B cell (primary cell): ENCODE results near the gene ETFA. TPM values are rescaled to one million over a fixed set of nuclear protein-coding genes. Genes with fewer than 3 reads are reported as not detected.
"Not testable (repeated sequence)": the region's sequence is repeated elsewhere in the genome, so short reads cannot be mapped to it uniquely, and the experiment has no call there.

Source experiments
- ATAC-seq: fragments of 200-7000 bp; cut with Tn5 transposase; one replicate; pipeline ENCODE4 v1.10.0; 2021; ENCODE audit warnings: low read depth, mild to moderate bottlenecking, moderate number of reproducible peaks, moderate library complexity
- CTCF ChIA-PET: fragments of 350-600 bp; sonication (Branson Sonifier 250); formaldehyde crosslinking; loops from one replicate; lab custom pipeline; 2021; ENCODE audit warnings: antibody characterized with exemption, inconsistent platforms; lab: Charles Lee
- POLR2A ChIA-PET: fragments of 350-600 bp; sonication (Branson Sonifier 250); formaldehyde crosslinking; loops from one replicate; lab custom pipeline; 2021; ENCODE audit warnings: antibody characterized with exemption; lab: Charles Lee
- DNase-seq: peaks from one replicate; pipeline ENCODE4 v3.0.0; 2013
- H2AFZ ChIP-seq: 2 replicates; pipeline ENCODE4 v1.6.1; 2012; ENCODE audit warnings: mild to moderate bottlenecking, low read depth, low read length; ENCODE audit not compliant: insufficient read depth, poor library complexity, severe bottlenecking
- H3K27ac ChIP-seq, 2 donors: 1 replicate in 1 of 2; 2 replicates in 1 of 2; pipeline ENCODE4 v1.5.1; 2012 to 2013; ENCODE audit warnings: low read length in 2 of 2, mild to moderate bottlenecking in 2 of 2, moderate library complexity in 1 of 2
- H3K27me3 ChIP-seq, 4 experiments: fragments of 200-600 bp in 1 of 4; sonication (generic) in 1 of 4; replicated peaks in 1 of 4; 1 replicate in 2 of 4; 2 replicates in 2 of 4; pipeline versions ENCODE4 v1.6.1 to v1.7.0; 2013 to 2016; ENCODE audit warnings: low read length in 3 of 4, mild to moderate bottlenecking in 2 of 4, mixed read lengths in 1 of 4, moderate library complexity in 1 of 4; ENCODE audit not compliant: insufficient read depth in 4 of 4, control insufficient read depth in 3 of 4; ENCODE audit errors: control extremely low read depth in 1 of 4
- H3K36me3 ChIP-seq, 2 experiments: replicated peaks in 1 of 2; 1 replicate in 1 of 2; 2 replicates in 1 of 2; pipeline versions ENCODE4 v1.6.1 to v1.7.1; 2013; ENCODE audit warnings: low read length in 1 of 2; ENCODE audit not compliant: insufficient read depth in 2 of 2, control insufficient read depth in 1 of 2; ENCODE audit errors: control extremely low read depth in 1 of 2, extremely low read depth in 1 of 2
- H3K4me1 ChIP-seq, 2 donors: fragments of 200-600 bp in 1 of 2; sonication (generic) in 1 of 2; 1 replicate in 1 of 2; 2 replicates in 1 of 2; pipeline versions ENCODE4 v1.5.1 to v1.6.1; 2013 to 2017; ENCODE audit warnings: low read length in 2 of 2; ENCODE audit not compliant: control insufficient read depth in 2 of 2, insufficient read depth in 2 of 2
- H3K4me2 ChIP-seq: replicated peaks from 2 replicates; pipeline ENCODE3; 2012; ENCODE audit warnings: mild to moderate bottlenecking, low read depth, low read length; ENCODE audit not compliant: poor library complexity, severe bottlenecking
- H3K4me3 ChIP-seq, 5 experiments: fragments of 200-600 bp in 1 of 5; sonication (generic) in 1 of 5; 1 replicate in 3 of 5; 2 replicates in 2 of 5; pipeline versions ENCODE4 v1.5.1 to v1.7.0; 2011 to 2016; ENCODE audit warnings: low read length in 4 of 5, mild to moderate bottlenecking in 4 of 5, low read depth in 2 of 5, control low read depth in 1 of 5, moderate library complexity in 1 of 5; ENCODE audit not compliant: insufficient read depth in 1 of 5; ENCODE audit errors: control extremely low read depth in 1 of 5, extremely low read depth in 1 of 5
- H3K79me2 ChIP-seq: fragments of 200-600 bp; sonication (generic); one replicate; pipeline ENCODE4 v1.6.0; 2016; ENCODE audit warnings: low read length; ENCODE audit not compliant: control insufficient read depth, insufficient read depth
- H3K9ac ChIP-seq: fragments of 200-600 bp; sonication (generic); 2 replicates; pipeline ENCODE4 v1.6.1; 2017; ENCODE audit warnings: mild to moderate bottlenecking, low read length, moderate library complexity
- H3K9me3 ChIP-seq, 3 donors: one replicate each; pipeline versions ENCODE4 v1.6.1 to v1.7.1; 2013; ENCODE audit warnings: low read length in 2 of 3; ENCODE audit not compliant: control insufficient read depth in 2 of 3, insufficient read depth in 1 of 3; ENCODE audit errors: control extremely low read depth in 1 of 3
- H4K20me1 ChIP-seq: 2 replicates; pipeline ENCODE4 v1.6.0; 2012; ENCODE audit warnings: mild to moderate bottlenecking, low read length; ENCODE audit not compliant: insufficient read depth, control insufficient read depth, poor library complexity, severe bottlenecking
- H3K27ac Mint-ChIP-seq: one replicate; pipeline ENCODE4 v1.8.0; 2021; ENCODE audit warnings: mixed read lengths
- H3K27me3 Mint-ChIP-seq: one replicate; pipeline ENCODE4 v1.8.0; 2021; ENCODE audit warnings: mixed read lengths
- H3K4me1 Mint-ChIP-seq: one replicate; pipeline ENCODE4 v1.8.0; 2021; ENCODE audit warnings: mixed read lengths
- H3K4me3 Mint-ChIP-seq: one replicate; pipeline ENCODE4 v1.8.0; 2021; ENCODE audit warnings: mixed read lengths
- H3K9me3 Mint-ChIP-seq: one replicate; pipeline ENCODE4 v1.8.0; 2022; ENCODE audit warnings: mixed read lengths; ENCODE audit not compliant: insufficient read depth
- CTCF ChIP-seq: fragments of 200-600 bp; IDR thresholded peaks from one replicate; pipeline ENCODE4 v1.8.0; 2022; ENCODE audit warnings: antibody characterized with exemption, mild to moderate bottlenecking
- EZH2 ChIP-seq: IDR thresholded peaks from 2 replicates; pipeline ENCODE4 v1.6.1; 2012; ENCODE audit warnings: borderline replicate concordance, low read depth, mild to moderate bottlenecking, moderate library complexity, low read length; ENCODE audit not compliant: insufficient read depth, poor library complexity, severe bottlenecking
- WGBS: methylation state at CpG from one replicate; pipeline ENCODE4 v1.1.5; 2013; ENCODE audit warnings: missing lambda C conversion rate; ENCODE audit not compliant: insufficient coverage; 5-methylcytosine and 5-hydroxymethylcytosine counted together
- intact Hi-C: fragments of 100-400 bp; cut with micrococcal nuclease; formaldehyde crosslinking; loops from one replicate; pipeline ENCODE4 v1.10.0; 2022
- polyA plus RNA-seq: library from polyadenylated mRNA; depleted of rRNA; stranded (reverse); fragments of >200 nt; gene quantifications from 2 replicates; pipeline ENCODE4 v1.2.3, GENCODE V29; 2012
- total RNA-seq, 2 donors: library from RNA; stranded (reverse); fragments of 120-200 nt in 1 of 2; gene quantifications; 1 replicate in 1 of 2; 2 replicates in 1 of 2; pipeline versions ENCODE4 v1.2.3 to v1.2.4, GENCODE V29; 2013 to 2022

ETFA gene
- total and polyA plus RNA-seq, 2 donors (not counting 1 experiment from before 2014, with no cell fraction given), result 34.9 to 68.8 TPM

- ChIA-PET CTCF (no interaction called here), POLR2A (no interaction called here)
Observed at GRCh38 chr15:76270876-76271275, 40.4 kb downstream of the ETFA start.

DNA sequence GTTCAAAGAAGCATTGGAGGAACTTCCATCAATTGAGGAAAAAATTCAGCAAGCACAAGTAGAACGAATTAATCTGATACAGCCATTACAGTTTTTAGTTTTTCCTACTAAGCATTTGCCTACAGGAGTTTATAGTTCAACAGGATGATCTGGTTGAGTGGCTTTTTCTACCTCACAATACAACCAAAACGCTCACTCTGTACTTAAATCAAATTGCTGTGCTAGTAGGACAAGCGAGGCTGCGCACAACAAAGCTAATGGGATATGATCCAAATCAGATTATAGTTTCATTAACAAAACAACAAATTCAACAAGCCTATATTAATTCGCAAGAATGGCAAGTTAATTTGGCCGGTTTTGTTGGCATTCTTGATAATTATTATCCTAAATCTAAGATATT, 44.2 kb downstream of the ETFA start:
- peaks cover 24% of the 10 kb centered on the region for H3K9me3 Mint-ChIP-seq
- ChIA-PET POLR2A (no interaction called here), CTCF (no interaction called here)
- peaks cover 9 to 54% (median 41%) of the 10 kb centered on the region in 3 donors for H3K9me3 ChIP-seq
- no peak for DNase-seq
- no CpG with 5 or more reads among the region's 6 CpGs for WGBS
- H3K27ac Mint-ChIP-seq, result no peak overlapping the region
- no peaks in the 10 kb centered on the region for H4K20me1 ChIP-seq
- no peak overlapping the region for H3K27ac ChIP-seq
- TF ChIP-seq CTCF (no peak), EZH2 (no peak)
- H3K4me1 ChIP-seq, result no peaks in the 10 kb centered on the region
- H3K4me3 Mint-ChIP-seq, result no peak overlapping the region
- no peaks in the 10 kb centered on the region for H3K27me3 Mint-ChIP-seq
- no peak overlapping the region for H3K4me3 ChIP-seq
- peaks cover 8 to 61% of the 10 kb centered on the region in 2 experiments for H3K36me3 ChIP-seq
- H3K4me1 Mint-ChIP-seq, result no peaks in the 10 kb centered on the region
- intact Hi-C loops, result no loop called here
- H3K79me2 ChIP-seq, result no peaks in the 10 kb centered on the region
- H3K9ac ChIP-seq, result no peak overlapping the region
- H3K4me2 ChIP-seq, result no peak overlapping the region
- H3K27me3 ChIP-seq, result no peaks in the 10 kb centered on the region
- H2AFZ ChIP-seq, result no peak overlapping the region
- ATAC-seq, result no peak

More at GRCh38 chr15:76270876-76271275, 40.4 kb downstream of the ETFA start:
- Mint-ChIP-seq H3K9me3 (peaks cover 16% of the 10 kb centered on the region), H3K4me3 (no peak overlapping the region), H3K27me3 (no peaks in the 10 kb centered on the region), H3K4me1 (no peaks in the 10 kb centered on the region), H3K27ac (no peak overlapping the region)
- Histone ChIP-seq H3K9me3 (peaks cover 4 to 32% (median 22%) of the 10 kb centered on the region in 3 donors), H3K4me1 (no peaks in the 10 kb centered on the region), H3K9ac (no peak overlapping the region), H2AFZ (no peak overlapping the region), H3K36me3 (peaks cover 3 to 60% of the 10 kb centered on the region in 2 experiments), H3K27me3 (no peaks in the 10 kb centered on the region), H3K79me2 (no peaks in the 10 kb centered on the region), H3K4me2 (no peak overlapping the region), H4K20me1 (no peaks in the 10 kb centered on the region), H3K27ac (no peak overlapping the region), H3K4me3 (no peak overlapping the region)
- no peak for DNase-seq
- ATAC-seq, result no peak
- WGBS, result 100% methylated on average over 1 of the region's 6 CpGs
- no peak for TF ChIP-seq EZH2
- intact Hi-C loops, result no loop called here

GRCh38 chr15:76265769-76266168, 45.5 kb downstream of the ETFA start:
- H3K27me3 ChIP-seq, ATAC-seq, H3K4me1 ChIP-seq, CTCF ChIA-PET, DNase-seq, H3K4me1 Mint-ChIP-seq, H2AFZ ChIP-seq, H4K20me1 ChIP-seq, H3K4me3 ChIP-seq, H3K27ac Mint-ChIP-seq, H3K27me3 Mint-ChIP-seq, intact Hi-C loops, H3K4me2 ChIP-seq, POLR2A ChIA-PET, H3K27ac ChIP-seq, H3K79me2 ChIP-seq, H3K9ac ChIP-seq, H3K4me3 Mint-ChIP-seq: not testable (repeated sequence)
- Histone ChIP-seq H3K9me3 (peaks cover 10 to 54% (median 47%) of the 10 kb centered on the region in 3 donors), H3K36me3 (peaks cover 8 to 67% of the 10 kb centered on the region in 2 experiments)
- WGBS, result no CpG with 5 or more reads among the region's 2 CpGs
- peaks cover 24% of the 10 kb centered on the region for H3K9me3 Mint-ChIP-seq
